ENCODE measurements around the gene PROSER2.
"Not testable (repeated sequence)": the region's sequence is repeated elsewhere in the genome, so short reads cannot be mapped to it uniquely, and the experiment has no call there.

The PROSER2 gene

DNA sequence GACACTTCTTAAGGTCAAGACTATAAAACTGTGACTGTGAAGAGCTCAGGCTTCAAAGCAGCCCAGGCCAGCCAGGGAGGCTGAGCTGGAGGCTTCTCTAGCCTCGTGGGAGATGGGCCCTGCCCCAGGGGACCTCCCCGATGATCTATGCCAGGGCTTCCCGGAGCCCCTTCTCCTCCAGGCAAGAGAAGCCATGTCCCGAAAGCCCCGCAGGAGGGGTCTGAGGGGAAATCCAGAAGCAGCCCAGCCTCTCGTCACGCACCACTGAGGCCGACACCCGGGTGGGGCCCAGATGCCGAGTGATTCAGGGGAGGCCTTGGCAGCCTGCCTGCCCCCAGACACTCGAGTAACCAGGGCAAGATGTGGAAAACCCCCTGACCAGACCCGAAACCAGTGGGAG is 63.7 kb downstream of the PROSER2 start:
- no peak for DNase-seq

DNA sequence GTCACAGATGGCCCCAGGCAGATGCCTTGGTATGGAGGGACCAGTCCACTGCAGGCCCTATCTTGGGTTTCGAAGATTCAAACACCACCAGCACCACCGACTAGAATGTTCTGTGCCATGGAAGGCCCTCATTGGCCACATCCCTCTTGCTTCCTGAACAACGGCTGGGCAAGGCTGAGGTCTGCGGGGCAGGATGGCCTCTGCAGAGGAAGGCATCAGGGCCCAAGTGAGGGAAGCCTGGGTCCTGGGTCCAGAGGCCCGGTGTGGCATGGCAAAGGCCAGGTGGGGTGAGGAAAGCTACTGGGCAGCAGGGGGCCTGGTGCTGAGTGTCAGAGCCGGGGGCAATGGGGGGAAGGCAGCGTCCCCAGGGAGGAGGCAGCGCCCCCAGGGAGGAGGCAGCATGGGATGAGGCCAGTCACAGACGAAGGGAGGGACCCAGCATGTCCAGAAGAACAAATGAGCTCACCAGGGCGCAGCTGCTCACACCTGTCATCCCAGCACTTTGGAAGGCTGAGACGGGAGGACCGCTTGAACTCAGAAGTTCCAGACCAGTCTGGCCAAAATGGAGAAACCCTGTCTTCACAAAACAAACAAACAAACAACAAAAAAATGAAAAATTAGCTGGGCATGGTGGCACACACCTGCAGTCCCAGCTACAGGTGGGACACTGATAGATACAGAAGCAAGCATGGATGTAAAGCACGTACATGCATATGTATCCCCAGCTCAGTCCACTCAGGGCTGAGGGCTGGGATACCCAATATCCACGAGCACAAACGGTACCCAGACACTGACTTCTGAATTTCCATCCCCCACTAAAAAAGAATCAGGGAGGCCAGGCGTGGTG is 64.4 kb downstream of the PROSER2 start:
- no peak for DNase-seq

DNA sequence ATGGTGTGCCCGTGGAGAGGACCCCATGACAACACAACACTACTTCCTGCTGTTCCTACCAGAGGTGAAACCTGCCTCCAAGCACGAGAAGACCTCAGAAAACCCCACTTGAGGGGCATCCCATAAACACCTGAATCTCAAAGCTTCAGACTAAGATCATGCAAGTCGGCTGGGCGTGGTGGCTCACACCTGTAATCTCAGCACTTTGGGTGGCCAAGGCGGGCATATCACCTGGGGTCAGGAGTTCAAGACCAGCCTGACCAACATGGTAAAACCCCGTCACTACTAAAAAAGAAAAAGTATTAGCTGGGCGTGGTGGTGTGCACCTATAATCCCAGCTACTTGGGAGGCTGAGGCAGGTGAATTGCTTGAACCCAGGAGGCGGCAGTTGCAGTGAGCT is 66.1 kb downstream of the PROSER2 start:
- DNase-seq = not testable (repeated sequence)

DNA sequence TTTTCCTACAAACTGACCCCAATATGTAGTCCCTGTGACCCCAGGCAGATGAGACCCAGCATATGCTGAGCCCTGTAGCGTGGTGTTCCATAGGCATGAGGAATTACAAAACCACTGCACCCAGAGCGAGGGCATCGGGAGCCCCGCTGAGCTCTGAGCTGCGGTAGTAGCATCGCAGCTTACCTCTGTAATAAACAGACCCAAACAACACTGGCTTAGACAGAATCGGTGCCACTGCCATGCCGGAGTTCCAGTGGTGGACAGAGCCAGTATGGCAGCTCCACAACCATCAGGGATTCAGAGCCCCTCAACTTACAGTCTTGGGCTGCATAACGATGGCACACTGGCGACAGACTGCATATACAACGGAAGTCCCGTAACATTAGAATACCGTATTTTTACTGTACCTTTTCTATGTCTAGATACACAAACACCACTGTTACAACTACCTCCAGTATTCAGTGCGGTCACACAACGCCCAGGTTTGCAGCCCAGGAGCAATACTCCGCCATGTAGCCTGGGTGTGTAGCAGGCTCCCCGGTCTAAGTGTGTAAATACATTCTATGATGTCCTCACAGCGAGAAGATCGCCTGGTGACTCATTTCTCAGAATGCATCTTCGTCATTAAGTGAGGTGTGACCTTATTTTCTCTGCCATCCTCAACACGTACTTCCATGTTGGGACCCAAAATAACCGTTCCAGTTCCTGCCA is 68.8 kb downstream of the PROSER2 start:
- DNase-seq = no peak

DNA sequence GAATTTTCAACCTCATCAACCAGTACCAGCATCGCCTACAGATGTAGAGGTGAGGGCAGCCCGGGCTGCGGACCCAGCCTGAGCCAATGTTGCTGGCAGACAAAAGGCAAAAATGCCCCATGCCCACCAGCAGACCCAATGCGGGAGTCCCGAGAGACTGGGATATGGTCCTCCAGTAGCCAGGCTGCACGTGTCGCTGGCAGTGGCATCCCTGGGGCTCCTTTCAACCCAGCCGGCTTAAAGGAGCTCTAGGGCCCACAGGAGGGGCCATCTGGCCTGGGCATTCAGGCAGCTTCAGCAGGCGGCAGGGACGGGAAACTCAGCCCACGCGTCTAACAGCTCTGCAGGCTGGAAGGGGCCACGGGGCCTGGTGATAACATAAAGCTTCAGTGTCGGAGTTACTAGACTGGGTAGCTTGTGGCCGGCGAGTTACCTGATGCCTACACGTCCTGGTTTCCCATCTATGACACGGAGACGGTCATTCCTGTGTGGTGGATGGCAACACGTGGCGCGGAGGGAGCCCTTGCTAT is 70.7 kb downstream of the PROSER2 start:
- DNase-seq = no peak

DNA sequence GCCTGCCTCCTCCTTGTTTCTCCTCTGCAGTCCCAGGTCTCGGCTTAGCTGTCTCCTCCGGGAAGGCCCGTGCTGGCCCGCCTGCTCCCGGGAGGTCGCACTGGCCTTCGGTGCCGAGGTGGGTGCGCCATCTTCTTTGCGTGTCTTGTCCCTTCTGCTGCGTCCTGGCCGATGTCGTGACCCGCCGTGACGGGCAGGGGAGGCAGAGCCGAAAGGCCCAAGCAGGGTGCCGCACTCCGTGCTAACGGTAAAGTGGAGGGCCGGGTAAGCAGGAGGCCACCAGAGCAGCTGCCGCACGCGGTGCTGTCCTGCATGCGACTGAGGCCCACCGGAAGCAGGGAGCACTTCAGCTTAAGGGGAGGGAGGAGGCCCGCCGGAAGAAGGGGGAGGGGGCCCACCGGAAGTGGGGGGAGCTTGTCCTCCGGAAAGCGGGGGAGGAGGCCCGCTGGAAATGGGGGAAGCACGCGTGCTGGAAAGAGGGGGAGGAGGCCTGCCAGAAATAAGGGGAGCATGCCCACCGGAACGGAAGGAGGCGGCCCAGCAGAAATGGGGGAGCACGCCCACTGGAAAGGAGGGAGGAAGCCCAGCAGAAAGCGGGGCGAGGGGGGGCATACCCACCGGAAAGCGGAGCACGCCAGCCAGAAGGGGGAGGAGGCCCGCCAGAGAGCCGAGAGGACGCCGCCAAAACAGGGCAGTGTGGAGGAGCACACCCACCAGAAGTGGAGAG is 71.4 kb downstream of the PROSER2 start:
- no peak for DNase-seq

DNA sequence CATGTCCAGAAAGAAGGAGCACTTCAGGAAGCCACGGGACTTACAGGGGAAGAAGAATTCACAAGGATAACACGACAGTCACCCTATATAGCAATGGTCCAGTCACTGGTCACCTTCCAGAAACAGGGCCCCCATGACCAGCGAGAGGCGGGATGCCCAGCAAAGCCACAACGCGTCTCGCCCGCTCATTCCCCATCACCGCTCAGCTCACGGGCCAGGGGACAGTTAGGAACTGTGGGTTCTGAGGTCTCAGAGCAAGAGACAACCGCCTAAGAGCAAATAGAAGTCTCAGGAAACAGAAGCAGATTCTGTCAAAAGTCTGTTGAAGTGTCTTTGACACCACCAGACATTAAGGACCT is 71.9 kb downstream of the PROSER2 start:
- no peak for DNase-seq

DNA sequence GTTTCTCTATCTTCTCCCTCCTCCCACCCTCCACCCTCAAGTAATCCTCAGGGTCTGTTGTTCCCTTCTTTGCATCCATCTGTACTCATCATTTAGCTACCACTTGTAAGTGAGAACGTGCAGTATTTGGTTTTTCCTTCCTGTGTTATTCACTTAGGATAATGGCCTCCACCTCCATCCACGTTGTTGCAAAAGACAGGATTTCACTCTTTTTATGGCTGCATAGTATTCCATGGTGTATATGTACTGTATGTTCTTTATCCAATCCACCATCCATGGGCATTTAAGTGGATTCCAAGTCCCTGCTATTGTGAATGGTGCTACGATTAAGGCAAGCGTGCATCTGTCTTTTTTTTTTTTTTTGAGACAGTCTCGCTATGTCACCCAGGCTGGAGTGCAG is 72.4 kb downstream of the PROSER2 start:
- DNase-seq = no peak

DNA sequence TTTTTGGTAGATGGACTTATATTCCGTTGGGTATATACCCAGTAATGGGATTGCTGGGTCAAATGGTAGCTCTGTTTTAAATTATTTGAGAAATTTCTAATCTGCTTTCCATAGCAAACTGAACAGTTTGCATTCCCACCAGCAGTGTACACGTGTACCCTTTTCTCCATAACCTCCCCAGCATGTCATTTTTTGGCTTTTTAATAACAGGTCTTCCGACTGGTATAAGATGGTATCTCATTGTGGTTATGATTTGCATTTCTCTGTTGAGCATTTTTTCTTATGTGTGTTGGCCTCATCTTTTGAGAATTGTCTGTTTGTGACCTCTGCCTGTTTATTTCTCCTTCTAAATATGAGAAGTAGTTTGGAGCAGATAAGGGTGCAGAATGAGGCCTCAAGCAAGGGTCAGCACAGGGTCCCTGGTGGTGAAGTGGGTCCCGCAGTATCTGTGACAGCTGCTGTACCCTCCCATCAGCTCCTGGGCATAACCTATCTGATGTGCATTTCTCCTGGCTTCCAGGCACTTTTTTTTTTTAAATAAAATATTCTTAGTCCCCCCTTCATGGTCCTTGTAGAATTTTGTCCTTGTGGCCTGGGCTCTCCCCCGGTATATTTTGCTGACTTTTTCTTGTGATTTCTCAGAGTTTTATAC is 73.5 kb downstream of the PROSER2 start:
- DNase-seq = no peak

DNA sequence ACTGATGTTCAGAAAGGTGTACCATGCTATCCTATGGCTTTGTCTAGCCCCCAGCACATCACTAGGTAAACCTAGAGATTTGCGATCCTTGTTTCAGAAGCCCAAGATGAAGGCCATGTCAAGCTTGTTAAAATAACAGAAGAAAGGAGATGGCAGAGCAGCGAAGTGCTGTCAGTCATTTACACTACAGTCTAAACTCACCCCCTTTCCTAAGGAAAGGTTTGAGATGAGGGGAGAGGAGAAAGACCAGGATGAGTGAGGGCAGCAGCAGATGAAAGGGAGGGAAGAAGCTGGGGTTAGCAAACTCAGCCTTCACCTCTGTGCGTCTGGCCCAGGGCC is 74.8 kb downstream of the PROSER2 start:
- DNase-seq = no peak

DNA sequence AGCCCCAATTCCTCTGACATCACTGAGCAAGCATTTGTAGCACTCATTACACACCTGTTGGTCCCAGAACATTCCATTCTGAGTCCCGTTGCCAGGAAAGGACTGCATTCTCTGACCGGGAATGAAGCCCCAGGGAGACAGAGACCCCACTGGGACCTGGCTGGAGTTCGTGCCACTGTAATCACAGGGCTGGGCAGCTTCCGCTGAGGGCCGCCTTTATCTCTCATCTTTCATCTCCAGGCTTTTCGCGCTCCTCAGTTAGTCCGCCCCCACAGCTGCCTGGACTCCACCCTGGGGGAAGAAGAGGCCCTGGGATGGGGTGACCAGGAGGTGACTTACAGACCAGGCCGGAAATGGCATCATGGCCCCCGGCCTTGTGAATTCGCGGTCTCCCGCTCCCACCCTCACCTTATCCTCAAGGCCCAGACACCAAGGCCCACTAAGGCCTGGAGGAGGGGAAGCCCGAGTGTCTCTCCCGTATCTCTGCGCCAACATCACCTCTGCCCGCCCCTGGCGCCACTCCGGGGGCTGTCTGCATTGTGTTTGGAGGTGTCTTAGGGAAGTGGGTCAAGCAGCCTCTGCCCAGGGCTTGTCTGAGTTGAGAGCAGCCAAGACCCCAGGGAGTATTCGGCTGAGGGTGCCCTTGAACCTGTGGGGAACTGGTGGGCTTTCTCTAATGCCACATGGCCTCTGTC is 75.4 kb downstream of the PROSER2 start:
- no peak for DNase-seq

DNA sequence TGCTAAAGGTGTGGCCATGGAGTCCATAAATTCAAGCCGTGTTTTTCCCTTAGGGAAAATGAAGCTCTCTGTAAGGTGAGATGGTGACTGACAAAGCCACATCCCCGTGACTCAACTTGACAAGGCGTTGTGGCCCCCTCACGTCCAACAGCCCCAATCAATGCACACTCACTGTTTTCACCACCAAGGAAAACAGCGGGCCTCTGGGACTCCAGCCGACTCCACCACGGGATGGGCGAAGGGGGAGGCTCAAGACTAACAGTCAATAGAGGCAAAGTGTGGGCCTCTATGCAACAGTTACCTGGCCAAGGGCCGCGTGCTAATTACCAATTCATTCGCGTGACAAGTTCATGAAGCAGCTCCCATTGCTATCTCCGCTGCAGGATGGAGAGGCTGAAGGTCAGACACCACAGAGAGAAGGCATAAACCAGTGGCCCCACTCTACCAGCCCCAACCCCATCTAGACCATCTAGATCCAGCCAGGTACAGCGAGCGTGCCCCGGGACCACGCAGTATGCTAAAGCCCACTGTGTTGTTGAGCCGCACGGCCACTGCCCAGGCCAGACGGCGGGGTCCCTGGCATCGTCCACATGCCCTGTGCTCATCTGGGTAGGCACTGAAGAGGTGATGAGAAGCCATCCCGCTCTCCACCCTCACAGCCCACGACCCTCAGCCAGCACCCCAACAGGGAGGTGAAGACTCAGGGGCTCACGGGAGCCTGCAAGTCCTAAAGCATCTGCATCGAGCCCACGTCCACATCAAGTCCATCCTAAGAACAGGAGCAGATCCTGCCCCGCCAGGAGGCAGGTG is 76.1 kb downstream of the PROSER2 start:
- DNase-seq = no peak

DNA sequence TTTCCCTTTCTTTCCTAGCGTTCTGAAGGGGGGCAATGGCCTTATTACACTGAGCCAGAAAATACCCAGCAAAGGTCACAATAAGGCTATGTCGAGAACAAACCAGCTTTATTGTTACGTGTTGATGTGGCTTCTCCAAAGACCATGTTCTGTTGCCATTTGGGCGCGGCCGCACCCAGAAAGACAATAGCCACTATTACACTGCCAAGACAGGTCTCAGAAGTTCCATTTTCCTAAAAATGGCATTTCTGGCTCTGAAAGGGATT is 77.8 kb downstream of the PROSER2 start:
- DNase-seq = no peak

DNA sequence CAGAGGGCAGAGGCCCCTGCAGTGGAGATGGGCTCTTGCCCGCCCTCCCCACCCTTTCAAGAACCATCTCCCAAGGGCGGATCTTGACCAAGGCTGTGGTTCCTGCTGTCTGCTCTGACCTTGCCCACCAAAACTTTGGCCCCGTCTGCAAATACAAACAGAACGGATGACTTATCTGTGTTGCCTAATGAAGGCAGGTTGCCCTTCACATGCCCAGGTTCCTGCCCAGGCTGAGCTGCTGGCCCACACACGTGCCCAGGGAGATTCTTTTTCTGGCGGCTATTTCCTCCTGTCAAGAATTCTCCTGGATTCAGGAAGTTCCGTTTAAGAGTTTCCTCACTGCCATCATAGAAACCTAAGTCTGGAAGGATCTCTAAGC is 78.3 kb downstream of the PROSER2 start:
- no peak for DNase-seq

DNA sequence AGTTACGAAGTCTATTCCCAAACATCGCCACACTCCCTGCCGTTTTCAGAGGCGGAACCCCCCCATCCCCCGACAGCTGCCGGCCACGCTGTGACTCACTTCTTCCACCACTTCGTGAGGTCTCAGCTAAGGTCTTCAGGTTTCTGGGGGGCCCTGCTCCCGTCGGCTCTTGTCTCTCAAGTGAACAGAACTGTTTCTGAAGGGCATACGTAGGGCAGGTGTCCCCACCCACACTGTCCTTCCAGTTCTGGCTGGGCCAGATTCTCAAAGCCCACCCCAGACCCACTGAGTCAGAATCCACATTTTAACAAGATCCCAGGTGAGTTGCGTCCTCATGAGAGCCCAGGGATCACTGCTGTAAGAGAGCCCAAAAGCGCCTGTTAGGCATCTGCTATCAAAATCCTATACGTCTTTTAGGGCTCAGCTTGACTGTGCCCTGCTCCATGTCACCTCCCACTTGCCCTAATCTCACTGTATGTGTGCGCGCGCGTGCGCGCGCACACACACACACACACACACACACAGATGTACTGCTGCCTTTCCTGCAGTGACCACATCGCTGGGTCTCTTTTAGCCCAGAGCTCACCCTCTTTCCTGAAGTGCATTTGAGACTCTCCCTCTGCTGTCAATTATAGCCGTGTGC is 78.8 kb downstream of the PROSER2 start:
- no peak for DNase-seq

DNA sequence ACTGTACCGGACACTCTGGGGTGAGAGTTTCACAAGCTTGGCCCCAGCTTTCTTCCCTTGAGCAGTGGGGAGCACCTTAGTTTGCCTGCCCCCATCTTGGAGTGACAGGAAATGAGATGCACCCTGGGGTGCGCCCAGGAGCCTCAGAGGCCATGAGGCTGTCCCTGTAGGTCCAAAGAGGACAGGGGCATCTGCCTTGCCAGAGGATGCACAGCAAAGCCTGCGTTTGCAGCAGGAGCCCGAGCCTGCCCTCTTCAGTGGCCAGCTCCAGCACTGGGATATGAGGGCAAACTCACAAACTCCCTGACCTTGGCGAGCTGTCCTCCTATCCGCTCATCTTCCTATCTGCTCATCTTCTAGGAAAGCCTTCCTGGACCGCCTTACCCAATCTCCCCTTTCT is 79.5 kb downstream of the PROSER2 start:
- no peak for DNase-seq

DNA sequence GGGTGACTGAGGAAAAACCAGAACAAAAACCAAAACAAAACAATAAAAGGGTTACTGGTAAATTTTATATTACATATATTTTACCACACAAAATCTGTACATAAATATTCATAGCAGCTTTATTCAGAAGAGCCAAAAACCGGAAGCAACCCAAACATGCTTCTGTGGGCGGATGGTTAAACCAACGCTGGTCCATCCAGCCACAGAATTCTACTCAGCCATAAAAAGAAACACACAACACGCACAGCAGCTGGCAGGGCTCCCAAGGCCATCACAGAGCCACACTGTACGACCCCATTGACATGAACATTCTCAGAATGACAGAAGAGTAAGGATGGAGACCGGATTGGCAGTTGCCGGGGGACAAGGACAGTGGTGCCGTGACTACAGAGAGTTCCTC is 83.6 kb downstream of the PROSER2 start:
- no peak for DNase-seq

DNA sequence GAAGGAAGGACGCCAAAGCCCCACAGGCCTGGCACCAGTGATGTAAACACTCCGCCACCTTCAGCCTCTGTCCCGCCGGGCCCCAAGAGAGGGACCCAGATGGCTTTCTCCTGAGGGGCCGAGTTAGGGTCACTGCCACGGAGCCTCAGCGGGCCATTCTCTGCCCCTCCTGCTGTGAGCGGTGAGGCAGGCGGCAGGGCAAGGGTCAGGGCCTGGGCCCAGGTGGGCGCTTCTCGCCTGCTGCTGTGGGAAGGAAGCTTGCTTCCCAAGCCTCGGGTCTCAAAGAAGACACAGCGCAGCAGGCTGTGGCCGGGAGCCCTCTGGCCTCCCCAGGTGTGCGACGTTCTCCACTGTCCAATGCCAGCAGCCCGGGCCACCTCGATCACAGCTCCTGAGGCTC is 84.8 kb downstream of the PROSER2 start:
- no peak for DNase-seq

DNA sequence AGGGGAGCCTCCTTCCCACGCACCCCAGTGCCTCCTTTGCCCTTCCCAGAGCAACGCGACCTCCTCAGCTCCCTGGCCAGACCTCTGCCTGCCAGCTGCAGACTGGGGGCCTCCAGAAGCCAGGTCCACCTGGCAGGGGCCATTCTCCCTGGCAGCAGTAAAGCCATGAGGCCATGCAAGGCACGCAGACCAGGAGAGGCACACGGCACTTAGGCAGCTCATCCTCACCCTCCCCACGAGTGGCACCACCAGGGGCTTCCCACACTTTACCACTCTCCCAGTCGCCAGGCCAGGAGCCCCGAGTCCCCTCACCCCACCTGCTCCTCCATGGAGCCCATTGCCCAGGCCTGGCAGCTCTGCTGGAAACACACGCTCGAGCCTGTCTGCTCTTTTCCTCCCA is 85.4 kb downstream of the PROSER2 start:
- DNase-seq = no peak

DNA sequence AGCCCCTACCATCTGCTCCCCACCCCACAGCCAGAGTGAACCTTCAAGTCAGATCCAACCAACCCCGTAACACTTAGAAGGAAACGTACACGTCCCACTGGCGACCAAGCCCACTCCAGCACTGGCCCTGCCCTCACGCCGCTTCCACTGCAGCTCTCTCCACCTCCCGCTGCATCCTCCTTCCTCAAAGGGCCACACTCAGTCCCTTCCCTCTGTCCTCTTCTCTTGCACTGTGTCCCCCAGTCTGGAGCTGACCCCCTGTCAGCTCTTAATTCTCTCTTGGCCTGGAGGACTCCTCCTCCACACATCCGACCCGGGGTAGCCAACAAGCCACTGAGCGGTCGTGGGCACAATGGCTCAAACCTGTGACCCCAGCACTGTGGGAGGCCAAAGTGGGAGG is 85.8 kb downstream of the PROSER2 start:
- no peak for DNase-seq

DNA sequence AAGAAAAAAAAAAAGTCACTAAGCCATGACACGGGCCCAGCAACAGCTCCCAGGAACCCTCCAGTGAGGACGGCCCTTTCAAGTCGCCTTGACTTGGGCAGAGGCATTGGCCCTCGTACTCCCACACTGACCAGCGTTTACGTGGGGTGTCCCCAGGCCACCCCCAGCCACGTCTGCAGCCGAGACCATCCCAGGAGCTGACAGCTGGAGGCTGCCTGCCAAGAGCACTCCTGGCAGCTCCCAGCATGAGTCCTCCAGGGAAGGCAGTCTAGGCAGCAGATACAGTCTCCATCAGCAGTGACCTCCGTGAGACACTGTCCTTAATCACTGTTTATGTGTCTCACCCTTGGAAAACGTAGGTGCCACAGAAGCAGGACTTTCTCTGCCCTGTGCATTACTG is 86.5 kb downstream of the PROSER2 start:
- DNase-seq = no peak

DNA sequence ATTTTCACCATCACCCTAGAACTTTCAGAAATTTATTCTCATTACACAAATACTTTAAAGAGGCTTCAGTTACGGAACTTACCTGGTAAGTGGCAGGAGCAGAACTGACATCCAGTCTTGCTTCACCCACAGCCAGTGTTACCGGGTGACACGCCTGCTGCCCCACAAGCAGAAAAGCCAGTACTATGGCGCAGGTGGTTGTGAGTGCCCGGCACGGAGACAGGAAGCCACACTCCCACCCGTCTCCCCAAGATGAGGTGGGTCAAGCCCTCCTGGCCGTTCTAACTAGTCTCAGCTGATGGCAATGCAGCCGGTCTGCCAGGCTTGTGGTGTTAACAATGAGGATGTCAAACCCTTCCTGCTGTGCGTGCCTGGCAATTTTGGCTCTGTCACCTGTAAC is 86.9 kb downstream of the PROSER2 start:
- no peak for DNase-seq

Data from effector CD8-positive, alpha-beta T cell (primary cell).